HG02973 (cell line): ENCODE results near the gene TIAM1.

ENCODE experiments used
- ATAC-seq: cut with Tn5 transposase; IDR thresholded peaks from one replicate; pipeline ENCODE4 v1.9.1; 2021; ENCODE audit warnings: moderate library complexity; ENCODE audit not compliant: unreplicated experiment

TIAM1 gene

DNA sequence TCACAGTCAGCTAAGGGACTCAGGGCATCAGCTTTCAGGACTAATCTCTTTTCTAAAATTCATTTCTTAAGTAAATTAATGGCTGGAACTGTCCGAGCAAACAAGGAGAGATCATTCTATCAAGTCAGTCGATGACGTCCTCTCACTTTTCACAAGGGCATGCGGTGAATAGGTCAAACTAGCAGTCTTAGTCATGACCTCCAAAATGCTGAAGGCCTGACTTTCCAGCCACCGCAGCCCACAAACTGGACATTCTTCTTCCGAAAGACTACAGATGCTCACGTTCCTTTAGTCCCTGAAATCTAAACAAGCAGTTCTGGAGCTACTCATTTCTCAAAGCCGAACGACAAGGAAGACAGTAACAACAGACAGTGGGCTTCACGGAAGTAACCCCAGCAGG, 127.9 kb downstream of the TIAM1 start:
- ATAC-seq, result no peak

DNA sequence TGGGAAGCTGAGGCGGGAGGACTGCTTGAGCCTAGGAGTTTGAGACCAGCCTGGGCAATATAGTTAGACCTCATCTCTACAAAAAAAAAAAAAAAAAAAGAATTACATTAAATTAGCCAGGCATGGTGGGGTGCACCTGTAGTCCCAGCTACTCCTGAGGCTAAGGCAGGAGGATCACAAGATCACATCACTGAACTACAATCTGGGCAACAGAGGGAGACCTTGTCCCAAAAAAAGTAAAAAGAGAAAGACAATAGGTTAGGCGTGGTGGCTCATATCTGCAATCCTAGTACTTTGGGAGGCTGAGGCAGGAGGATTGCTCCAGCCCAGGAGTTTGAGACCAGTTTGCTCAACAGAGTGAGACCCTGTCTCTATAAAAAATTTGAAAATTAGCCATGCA, 130.3 kb downstream of the TIAM1 start:
- ATAC-seq, result no peak

DNA sequence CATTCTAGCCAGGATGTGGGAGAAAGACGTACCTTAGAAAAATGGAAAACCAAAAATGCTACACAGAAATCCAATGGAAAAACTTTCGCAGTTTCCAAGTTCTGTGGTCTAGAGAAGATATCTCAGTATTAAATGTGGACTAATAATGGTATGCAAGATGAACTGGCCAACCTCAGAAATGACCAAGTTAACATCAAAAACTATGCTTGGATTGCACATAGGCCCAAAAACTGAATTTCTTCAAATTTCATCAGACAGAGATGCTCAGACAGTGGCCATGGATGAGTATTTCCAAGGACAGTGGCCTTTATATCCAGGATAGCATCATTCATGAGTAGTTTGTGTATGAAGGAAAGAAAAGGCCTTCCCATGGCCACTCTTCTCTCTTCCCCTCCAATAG, 132.2 kb downstream of the TIAM1 start:
- no peak for ATAC-seq

DNA sequence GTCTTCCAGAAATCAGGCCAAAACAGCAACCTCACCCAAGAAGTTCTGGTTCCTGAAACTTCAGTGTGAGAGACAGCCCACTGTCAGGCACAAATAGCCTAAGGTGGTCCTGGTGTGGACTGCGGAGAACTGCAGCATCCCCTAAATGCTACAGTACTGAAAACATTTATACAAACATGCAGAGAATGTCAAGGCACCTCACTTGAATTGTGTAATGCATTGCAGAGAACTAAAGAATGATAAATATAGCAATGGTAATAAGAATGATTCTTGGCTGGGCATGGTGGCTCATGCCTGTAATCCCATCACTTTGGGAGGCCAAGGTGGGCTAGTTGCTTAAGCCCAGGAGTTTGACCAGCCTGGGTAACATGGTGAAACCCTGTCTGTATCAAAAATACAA, 138.6 kb downstream of the TIAM1 start:
- ATAC-seq, result no peak

DNA sequence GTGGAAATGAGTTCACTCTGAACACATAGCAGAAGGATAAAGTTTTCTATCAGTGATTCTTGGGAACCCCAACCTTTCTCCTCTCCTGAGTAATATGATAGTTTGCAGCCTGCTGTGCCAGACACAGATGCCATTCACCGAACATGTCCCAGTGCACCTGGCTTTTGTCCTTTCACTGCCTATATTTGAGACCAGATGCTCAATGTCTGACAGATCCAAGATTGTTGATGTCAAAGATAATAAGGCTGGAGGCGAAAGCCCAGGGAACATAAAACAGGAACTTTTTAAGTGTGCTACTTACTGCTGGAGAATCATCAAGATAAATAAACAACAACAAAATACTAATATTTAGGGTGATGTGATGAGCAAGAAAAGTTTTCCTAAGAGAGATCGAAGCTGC, 139.3 kb downstream of the TIAM1 start:
- ATAC-seq, result no peak

DNA sequence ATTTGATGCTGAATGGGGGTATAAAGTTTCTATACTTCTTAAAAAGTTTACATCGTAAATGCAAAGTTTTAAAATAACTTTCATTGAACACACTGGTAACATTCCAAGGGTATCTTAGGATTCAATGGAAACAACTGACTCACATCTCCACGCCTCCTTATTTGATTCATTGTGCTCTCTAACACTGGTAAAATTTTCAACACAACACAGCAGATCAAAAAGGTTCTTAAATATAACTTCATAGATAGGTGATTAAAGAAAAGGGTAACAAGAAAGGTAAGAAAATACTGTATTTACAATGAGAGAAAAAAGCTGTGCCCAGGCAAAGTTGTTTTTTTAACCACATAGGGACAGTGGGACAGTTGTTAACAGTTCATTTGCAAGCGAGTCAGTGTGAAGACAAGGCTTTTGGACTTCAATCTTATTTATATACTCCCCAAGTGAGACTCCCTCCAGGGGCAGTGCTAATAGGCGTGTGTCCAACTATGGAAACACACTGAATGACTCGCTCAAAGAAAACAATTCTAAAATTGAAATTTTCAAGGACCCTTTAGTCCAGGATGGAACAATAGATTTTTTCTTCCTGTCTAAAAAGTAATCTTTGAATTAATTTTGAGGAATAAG, 140.5 kb downstream of the TIAM1 start:
- ATAC-seq, result no peak

DNA sequence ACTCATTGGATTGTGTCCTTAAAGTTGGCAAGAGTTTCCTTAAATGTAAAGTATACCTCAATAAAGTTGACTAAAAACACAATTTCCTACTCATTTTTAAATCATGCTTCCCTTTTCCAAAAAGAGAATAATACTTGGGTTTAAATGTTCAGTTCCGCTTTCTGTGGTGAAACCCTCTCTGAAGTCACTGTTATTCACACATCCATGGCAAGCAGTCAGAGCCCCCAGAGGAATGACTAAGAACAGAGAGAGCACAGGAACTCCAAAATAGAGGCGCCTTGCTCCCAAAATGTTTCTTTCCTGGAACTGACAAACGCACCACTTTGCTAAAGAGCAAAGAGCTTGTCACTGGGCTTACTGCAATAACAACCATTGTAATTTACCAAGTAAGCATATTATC, 142.5 kb downstream of the TIAM1 start:
- ATAC-seq, result no peak

DNA sequence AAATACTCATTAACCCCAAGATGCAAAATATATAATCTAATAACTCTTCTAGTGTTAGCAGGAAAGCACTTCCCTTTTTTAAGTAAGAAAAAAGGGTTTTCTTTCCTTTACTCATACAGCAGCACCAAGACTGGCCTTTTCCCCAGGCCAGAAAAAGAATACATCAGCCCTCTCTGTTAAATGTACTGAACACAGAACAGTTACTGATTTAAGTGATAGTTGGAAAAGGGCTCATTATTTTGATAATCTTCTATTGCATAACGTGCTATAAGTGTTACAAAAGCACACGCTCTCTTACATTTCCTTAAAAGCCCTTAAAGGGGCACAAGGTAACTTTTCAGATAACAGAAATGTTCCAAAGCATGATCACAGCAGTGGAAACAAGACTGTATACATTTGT, 142.9 kb downstream of the TIAM1 start:
- no peak for ATAC-seq

DNA sequence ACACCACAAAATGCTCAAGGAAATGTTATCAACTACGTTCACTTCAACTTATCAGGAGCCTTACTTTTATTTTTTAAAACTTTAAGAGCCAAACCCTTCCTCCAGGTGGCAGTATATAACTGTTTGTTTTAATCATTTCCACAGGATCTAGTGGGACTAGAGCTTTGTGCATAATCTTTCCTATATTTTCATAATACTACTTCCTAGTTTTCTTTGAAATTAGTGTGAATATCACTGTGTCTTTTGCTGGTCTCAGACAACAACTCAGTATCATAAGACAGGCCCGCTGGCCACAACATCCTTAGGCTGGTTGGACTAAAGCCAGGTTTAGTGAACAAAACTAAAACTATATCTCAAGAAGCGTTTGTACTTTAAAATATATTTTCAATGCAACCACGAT, 145.5 kb downstream of the TIAM1 start:
- no peak for ATAC-seq

DNA sequence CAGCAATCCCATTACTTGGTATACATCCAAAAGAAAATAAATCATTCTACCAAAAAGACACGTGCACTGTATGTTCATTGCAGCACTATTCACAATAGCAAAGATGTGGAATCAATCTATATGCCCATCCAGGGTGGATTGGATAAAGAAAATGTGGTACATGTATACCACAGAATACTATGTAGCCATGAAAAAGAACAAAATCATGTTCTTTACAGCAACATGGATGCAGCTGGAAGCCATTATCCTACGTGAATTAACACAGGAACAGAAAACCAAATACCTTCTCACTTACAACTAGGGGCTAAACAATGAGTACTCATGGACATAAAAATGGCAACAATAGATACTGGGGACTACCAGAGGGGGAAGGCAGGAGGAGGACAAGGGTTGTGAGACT, 147.3 kb downstream of the TIAM1 start:
- ATAC-seq, result no peak

DNA sequence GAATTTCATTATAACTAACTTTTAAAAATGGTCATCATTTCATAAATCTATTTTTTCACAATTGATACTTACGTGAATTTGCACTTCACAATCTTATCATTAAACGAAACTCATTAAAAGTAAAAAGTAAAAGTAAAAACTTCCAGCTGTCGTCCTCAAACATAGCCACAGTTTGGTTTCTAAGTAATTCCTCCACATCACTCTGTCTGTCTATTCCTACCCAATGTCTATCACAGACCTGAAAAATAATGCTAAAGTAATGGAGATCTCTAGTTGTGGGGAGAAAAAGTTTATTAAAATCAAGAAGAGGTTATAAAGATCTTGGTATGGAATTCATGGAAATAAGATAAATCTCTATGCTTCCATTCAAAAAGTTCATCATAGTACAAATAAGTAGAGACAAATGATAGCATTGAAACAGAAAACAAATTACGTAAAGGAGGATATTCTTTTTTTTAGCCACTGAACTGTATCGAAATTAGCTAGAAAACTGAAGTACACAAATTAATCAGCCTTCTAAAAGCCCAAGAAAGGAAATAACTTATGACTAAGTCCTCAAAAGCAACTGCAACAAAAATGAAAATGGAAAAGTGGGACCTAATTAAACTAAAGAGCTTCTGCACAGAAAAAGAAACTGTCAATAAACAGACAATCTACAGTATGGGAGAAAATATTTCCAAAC, 148.6 kb downstream of the TIAM1 start:
- no peak for ATAC-seq

DNA sequence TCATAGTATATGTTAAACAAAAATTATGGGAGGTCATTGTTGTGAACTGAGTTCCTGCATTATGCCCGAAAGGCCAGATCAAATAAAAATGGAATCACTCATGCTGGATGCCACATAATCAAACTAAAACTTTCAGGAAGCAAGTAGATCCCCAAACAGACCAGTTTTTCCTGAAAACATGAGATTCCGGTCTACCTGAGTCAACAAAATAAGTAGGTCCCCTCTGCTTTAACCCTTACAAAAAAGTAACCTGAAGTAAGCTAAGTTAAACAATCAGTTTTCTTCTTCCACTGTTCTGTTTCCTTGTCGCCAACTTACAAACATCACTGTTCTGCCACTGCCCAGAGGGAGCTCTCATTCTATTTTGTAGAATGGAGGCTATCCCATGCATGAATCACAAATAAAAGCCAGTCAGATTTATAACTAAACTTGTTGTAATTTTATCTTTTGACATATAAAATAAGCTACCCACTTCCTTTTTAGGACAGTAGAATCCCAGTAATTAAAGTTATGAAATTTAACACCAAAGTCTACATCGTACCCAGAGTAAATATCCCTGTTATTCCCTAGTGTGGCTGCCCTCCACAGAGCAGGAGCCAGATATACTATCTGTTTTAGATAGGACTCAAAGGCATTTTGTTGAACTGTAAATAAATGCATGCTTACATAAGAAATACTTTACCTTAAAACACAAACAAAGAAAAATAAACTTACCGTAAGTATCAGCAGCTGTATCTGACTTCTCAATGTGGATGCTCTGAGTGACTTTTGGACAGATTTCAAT, 149.4 kb downstream of the TIAM1 start:
- no peak for ATAC-seq

DNA sequence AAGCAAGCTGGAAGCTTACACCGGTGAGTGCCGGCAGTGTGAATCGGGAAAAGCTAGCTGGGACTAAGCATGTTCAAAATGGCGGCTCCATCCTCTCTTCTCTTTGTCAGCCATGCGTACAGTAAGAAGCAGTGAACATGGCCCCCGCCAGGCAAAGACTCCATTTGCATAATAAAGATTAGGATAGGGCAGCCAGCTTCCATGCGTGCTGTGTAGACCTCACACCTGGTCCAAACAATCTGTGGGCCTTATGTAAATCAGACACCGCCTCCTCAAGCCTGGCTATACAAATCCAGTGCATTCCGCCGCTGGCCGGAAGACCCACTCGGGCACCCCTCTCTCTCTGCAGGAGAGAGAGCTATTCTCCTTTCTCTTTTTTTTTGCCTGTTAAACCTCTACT, 150.3 kb downstream of the TIAM1 start:
- no peak for ATAC-seq

DNA sequence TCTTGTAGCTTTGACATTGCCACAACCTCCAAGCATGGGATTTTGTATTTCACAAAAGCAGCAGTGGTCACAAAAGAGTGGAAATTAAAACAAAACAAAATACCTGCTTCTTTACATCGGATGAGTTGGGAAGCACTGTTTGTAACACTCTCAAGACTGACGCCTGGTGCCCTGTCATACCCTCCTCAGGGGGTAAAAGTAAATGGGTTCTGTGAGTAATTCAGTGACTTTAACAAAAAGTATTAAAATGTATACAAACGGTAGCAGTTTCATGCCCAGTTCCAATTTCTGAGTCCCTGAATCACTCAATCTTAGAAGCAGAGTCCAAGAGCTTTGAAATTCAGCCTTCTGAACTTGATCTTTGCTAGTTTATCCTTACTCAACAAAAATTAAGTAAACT, 152.5 kb downstream of the TIAM1 start:
- no peak for ATAC-seq

DNA sequence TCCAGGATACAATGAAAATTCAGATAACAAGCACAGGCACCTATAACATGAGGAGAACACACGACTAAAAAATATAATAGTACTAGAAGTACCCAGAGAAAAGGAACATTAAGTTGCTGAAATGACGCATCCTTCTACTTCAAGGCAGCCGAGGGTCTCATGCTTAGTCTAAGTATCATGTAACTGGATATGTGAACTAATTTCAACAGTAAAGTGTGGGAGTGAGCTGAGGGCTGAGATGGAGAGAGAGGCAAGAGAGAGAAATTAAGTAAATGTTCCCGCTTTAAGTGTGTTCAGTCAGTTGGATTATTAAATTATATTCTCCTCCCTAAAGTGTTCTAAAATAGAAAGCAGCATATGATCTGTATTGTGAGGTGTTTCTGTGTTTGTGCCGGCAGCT, 153.5 kb downstream of the TIAM1 start:
- ATAC-seq, result no peak

DNA sequence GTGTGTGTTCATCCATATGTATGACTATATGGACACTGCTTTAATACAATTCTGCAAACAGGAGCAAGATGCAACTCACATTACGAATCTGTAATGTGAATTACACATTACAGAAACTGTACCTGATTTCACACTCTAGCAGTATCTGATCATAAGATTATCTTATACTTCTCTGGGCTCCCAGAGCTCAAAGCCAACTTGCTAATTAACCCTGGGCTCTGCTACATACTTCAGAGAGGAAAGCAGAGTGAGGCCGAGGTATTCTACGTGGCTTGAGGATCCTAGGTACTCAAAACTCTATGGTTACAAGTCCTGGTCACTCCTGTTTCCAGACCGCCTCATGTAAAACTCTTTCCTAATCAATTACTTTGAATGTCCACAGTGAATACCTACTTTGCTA, 156.6 kb downstream of the TIAM1 start:
- no peak for ATAC-seq

DNA sequence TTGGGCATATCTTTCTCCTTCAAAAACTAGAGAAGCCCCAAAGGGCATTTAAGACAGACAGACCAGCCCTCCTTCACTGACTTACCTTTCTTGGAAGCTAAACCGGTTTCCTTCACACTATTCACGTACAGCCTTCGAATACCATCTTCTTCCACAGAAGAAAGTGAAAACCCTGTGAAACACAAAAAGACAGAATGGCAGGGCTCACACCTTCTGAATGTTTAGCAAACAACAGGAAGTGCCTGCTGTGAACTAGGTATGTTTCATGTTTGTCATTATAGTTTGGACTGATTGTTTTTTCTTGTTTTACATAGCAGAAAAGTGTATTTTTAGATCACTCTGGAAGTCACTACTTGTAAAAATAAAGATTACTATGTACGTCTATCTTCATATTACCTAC, 157.1 kb downstream of the TIAM1 start:
- ATAC-seq, result no peak

DNA sequence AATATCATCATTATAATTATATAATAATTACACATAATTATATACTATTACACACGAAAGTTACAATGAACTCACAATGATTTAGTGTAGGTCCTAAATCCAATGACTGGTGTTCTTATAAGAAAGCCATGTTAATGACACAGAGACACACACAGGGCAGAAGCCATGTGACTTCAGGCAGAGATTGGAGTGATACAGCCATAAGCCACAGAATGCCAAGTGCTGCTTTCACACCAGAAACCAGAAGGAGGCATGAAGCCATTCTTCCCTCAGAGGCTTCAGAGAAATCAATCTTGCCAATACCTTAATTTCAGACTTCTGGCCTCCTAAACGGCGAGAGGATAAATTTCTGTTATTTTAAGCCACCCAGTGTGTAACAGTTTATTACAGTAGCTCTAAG, 158.4 kb downstream of the TIAM1 start:
- ATAC-seq, result no peak

DNA sequence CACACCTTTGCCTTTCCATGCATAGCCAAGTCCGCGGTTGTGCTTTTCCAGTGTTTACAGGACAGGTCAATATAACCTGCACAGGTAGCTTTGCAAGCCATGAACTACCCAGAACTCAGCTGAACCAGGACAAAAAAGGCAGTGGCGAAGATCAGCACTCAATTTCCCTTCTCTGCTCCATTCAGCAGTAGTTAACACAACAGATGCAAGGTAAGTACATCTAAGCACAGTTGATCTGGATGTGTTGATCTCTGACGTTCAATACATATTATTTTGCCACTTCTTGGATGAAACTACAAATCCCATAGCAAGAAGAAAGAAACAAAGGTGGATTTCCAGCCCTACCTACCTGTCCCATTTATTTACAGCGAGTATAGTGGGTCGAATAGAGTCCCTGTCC, 159.2 kb downstream of the TIAM1 start:
- no peak for ATAC-seq

DNA sequence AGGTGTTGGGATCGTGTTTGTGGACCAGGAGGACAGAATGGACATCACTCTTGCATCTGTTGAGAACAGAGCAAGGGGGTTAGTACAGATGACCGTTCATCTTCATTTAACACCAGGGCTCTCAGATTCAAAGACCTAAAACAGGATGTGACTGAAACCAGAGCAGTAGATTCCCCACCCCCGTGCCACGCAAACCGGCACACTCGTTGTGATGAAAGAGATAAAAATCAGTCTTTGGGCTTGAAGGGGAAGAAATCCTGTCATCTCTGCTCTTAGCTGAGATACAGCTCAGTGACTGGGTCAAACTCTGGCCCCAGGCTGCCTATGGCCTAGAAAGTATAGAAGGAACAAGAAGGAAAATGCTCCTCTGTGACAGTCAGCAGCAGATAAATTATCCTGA, 159.6 kb downstream of the TIAM1 start:
- ATAC-seq, result no peak

DNA sequence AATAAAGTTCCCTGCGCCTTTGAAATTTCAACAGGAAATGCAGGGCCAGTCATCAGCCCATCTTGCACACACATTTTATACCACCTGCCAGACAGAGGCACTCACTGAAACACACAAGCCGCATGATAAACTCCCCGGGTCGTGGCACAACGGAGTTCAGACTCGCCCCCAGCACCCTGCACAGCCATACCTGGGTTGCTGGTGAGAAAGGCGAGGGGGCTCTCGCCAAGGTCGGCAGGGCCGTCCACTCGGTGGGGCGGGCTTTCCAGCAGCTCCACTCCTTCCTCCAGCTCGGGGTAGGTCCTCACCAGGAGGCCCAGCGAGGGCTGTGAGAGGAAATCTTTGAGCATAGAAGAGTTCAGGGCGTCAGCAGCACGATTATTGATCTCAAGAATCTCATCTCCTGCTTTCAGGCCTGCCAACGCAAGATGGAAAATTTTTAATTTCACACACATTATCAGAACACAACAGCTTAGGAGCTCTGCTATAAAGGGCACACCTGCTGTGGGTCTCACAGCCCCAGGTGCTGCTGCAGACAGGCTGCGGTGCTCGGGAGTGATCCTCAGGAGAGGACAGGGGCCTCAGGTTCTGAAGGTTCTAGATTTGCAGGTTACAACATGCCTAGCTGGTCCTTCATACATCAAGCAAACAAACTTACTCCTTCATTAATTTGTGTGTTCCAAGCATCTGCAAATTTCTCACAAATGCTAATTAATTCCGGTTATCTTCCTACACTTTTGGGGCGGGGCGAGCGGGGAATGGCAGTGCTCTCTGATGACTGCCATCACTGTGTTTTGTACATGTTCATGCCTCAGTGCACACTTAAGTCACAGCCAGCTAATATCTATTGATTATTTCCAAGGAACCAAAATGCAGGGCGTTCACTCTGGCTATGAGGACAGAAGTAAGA, 161.6 kb downstream of the TIAM1 start:
- no peak for ATAC-seq
